NK-92 (cell line): ENCODE results near the gene AKT3.

ENCODE experiments used
- DNase-seq: peaks from one replicate; lab custom pipeline; 2025; ENCODE audit not compliant: unreplicated experiment; lab: John Stamatoyannopoulos, UW

The AKT3 gene

GRCh38 chr1:243562473-243562872 is 287.6 kb downstream of the AKT3 start:
- no peak for DNase-seq

GRCh38 chr1:243561588-243562319 is 288.3 kb downstream of the AKT3 start:
- DNase-seq: no peak

DNA sequence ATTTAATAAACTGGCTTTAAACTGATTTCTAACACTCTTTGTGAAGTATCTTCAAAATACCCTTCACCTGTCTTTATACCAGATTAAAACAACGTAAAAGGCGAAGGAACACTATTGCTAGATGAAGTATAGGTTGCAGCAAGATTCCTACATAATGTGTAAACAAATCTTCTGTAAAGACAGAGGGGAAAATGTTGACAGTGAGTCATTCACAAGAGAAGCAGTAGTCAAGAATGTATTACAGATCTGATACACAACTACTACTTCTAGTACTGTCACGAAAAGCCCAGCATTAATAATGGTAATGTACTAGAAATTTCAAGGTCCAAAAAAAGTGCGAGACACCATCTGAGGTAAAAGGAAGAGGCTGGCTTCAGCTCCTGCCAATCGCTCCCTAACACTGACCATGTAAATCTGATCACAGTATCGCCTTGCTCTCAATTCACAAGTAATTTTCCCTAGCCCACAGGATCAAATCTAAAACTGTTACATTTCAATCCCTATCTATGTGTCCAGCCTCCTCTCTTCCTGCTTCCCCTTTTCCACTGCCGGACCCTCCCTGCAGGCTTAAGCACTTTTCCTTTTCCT is 290.4 kb downstream of the AKT3 start:
- no peak for DNase-seq

GRCh38 chr1:243558576-243558975 is 291.5 kb downstream of the AKT3 start:
- DNase-seq: no peak

DNA sequence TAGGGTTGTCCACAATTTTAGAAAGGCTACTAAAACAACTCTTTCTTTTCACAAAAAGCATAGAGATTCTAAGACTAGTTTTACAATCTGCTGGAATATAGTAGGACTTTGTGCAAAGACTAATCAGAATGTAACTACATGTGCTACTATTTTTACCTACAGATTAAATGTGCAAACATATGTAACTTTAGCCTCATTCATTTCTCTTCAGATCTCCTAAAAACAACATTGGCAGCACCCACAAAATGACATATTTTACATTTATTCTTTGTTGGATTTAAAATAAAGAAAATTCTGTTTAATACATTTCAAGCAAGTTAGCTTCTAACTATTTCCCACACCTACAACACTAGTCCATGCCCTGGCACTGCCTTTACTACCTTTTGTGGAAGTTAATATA is 292.2 kb downstream of the AKT3 start:
- DNase-seq: no peak

GRCh38 chr1:243554686-243555085 is 295.4 kb downstream of the AKT3 start:
- no peak for DNase-seq

GRCh38 chr1:243553090-243553489 is 297.0 kb downstream of the AKT3 start:
- DNase-seq: no peak

- DNase-seq: no peak
These were observed 299.8 kb downstream of the AKT3 start for GRCh38 chr1:243550276-243550675.

DNA sequence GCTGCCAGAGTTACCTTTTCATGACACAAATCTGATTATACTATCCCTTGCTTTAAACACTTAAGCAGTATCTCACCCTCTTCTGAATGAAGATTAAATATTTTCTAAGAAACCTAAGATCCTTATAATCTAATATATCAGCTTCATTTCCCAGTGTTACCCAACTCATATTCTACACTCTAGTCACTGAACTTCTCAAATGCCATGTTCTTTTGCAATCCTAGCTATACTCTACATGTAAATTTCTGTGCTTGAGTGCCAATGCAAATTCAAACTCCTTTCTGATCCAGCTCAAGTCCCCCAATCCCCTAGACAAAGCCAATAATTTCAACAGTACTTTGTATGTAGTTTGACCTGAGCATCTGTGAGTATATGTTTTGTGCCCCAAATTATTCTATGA is 300.3 kb downstream of the AKT3 start:
- no peak for DNase-seq

GRCh38 chr1:243549108-243549507 is 300.9 kb downstream of the AKT3 start:
- DNase-seq: no peak

- DNase-seq: no peak
These were observed 301.5 kb downstream of the AKT3 start for GRCh38 chr1:243548516-243548915.

DNA sequence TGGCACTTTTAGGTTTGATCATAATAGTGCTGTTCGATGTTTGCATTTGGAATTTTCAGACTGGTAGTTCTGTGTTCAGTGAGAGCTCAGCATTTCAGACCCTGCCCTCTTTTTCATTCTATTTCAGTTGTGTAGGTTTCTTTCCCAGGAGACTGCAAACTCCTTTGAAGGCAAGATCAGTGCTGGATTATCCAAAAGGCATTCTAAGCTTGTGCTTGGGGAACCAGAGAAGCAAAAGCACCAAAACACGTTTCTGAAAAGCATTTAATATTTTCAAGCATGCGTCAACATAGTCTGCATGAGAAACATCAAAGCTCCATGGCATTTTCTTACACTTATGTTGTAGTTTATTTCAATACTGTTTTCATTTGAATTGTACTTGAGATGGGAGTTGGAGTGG is 302.2 kb downstream of the AKT3 start:
- DNase-seq: no peak

DNA sequence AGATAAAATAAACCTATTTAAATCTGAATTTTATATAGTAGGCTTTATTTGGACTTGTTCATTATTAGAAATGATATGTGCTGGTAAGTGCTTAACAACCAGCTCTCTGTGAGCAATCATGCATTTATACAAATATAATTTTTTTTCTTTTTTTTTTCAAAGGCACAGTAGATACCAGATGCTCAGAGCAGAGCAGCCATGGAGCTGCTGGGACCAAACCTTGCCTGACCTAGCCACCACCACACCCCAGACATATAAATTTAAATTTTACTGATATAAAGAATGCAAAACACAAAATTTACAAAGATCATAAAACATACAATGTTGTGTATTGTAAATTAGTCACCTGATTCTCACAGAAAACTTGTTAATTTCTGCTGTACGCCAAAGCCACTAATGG is 303.6 kb downstream of the AKT3 start:
- no peak for DNase-seq

DNA sequence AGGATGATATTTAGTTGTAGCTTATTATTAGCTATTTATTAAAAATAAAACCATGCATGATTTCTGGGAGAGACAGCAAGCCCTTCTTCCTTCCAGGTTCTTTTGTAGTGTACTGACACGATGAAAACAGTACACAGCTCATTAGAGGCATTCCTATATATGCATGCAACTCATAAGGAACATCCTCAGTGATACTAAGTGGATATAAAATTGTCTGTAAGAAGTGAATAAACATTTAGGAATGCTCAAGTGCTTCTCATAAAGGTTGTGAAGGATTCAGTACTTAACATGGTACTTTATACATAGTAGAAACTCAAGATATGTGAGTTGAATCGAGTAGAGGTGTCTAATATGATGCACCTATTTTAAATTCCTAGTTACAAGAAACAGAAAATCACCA is 306.5 kb downstream of the AKT3 start:
- DNase-seq: no peak

DNA sequence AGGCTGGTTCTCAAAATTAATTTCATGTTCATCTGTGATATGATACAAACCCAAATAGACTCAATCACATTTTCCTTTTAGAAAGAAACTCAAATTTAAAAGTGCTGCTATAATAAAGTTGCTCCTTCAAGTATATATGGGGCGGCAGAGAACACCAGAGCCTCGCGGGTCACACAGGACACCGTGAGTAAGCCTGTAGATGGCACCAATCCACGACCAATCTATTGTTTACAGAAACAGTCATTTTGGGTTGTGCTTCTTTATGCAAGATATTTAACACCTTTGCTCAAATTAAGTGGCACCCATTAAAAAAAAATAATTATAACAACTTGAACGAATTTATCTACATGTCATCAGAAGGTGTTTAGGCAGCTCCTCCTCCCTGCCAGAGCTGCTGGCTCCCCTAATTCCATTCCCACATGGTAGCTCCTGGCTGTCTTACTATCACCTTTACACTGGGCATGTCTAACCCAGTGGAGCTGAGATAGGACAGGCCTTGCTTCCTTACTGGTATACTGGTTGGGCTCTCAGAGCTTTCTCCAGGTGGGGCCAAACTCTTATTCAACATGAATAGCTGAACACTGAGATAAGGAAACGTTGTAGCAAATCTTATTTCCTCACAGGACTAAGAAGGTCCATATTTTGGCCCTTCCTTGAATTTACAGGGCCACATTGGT is 307.2 kb downstream of the AKT3 start:
- no peak for DNase-seq

- DNase-seq: no peak
These were observed 310.4 kb downstream of the AKT3 start for GRCh38 chr1:243539636-243540035.

DNA sequence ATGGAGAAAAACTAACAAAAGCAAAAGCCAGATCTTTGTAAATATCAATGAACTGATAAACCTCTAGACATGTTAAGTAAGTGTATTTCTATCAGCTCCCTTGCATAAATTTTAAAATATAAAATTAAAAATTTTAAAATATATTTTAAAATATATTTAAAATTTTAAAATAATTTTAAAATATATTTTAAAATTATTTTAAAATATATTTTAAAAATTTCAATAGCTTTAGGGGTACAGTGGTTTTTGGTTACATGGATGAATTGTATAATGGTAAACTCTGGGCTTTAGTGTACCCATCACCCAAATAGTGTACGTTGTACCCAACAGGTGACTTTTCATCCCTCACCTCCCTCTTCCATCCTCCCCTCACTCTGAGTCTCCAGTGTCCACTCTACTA is 315.0 kb downstream of the AKT3 start:
- DNase-seq: no peak

DNA sequence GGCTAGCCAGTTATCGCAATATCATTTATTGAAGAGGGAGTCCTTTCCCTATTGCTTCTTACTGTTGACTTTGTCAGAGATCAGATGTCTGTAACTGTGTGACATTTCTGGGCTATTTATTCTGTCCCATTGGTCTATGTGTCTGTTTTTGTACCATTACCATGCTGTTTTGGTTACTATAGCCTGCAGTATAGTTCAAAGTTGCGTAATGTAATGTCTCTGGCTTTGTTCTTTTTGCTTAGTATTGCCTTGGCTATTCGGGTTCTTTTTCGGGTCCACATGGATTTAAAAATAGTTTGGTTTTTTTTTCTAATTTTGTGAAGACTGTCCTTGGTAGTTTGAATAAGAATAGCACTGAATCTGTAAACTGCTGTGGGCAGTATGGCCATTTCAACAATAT is 320.5 kb downstream of the AKT3 start:
- no peak for DNase-seq

- DNase-seq: no peak
These were observed 321.5 kb downstream of the AKT3 start for GRCh38 chr1:243528459-243529121.

- no peak for DNase-seq
These were observed 323.9 kb downstream of the AKT3 start for GRCh38 chr1:243526180-243526579.

DNA sequence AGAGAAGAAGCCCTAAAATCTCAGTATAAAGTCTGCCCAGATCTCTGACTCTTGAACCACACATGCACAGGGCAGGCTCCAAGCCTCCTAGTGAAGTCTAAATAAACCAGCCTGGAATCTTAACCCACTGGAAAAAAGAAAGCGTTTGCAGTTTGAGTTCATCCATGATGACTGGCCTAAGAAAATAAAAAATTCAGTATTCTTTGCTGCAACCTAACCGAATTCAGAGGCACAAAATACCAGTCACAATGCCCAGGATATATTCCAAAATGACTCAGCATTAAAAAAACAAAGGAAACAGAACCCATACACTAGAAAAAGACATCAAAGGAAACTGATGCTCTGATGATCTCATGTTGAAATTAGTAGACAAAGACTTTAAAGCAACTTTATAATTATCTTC is 325.0 kb downstream of the AKT3 start:
- DNase-seq: no peak

- no peak for DNase-seq
These were observed 326.3 kb downstream of the AKT3 start for GRCh38 chr1:243523766-243524165.
